Activated CD4-positive, alpha-beta T cell treated with anti-CD3 and anti-CD28 coated beads, Interleukin-10, Interleukin-2, amounts not matched to agents 100 ng/mL and 50 ng/mL, durations not matched to agents 16 hours and 8 hours (primary cell): ENCODE results near the gene PUM1.

Experiments
- DNase-seq: peaks from one replicate; pipeline ENCODE4 v3.0.0-alpha.2; 2020

Gene PUM1

DNA sequence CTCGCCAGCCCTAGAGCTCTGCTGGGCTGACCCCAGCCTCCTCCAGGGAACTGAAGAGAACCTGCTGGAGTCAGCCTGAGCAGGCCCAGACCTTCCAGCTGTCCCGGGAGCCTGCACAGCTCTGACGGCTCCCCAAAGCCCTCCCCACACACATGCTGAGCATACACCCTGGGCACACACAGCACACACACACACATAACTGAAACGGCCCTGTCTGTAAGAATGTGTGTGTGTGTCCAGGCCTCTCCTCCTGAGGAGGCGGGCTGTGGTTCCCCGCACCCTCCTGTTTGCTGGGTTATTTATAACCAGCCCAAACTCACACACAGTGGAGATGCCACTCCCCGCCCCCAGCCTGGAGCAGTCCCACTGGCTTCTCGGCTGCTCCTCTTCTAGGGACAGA lies 177.1 kb downstream of the PUM1 start:
- DNase-seq = no peak

DNA sequence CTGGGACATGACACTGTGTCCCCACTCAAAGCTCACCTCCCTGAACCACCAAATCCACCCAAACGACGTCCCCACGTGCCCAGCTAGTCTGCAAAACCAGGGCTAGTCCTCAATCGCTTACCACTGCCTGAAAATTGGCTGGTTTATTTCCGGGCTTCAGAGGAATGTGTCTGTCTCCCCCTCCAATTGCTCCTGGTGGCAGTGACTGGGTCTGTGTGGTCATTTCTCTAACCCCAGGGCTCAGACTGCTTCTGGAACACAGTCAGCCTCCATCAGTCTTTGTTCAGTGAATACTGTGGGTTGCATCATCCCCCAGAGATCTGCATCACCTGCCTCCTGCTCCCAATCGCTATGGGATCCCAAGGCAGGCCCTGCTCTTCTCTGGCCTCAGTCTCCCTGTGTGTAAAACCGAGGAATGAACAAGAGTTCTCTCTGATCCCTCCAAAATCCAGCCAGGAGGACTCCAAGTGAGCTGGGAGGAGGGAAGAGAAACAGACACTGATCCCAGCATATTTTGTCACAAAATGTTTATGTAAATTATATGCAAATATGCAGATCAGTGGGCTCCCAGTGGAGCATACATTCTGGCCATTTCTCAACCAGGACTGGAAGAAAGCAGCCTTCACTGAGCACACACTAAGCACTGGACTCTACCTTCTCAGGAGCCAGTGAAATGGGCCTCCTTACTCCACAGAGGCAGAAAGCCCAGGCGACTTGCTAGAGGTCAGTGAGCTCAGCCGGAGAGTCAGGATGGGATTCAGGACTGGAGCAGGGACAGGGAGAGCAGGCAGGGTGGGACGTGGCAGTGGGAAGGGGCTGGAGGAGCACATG lies 177.8 kb downstream of the PUM1 start:
- DNase-seq = no peak

DNA sequence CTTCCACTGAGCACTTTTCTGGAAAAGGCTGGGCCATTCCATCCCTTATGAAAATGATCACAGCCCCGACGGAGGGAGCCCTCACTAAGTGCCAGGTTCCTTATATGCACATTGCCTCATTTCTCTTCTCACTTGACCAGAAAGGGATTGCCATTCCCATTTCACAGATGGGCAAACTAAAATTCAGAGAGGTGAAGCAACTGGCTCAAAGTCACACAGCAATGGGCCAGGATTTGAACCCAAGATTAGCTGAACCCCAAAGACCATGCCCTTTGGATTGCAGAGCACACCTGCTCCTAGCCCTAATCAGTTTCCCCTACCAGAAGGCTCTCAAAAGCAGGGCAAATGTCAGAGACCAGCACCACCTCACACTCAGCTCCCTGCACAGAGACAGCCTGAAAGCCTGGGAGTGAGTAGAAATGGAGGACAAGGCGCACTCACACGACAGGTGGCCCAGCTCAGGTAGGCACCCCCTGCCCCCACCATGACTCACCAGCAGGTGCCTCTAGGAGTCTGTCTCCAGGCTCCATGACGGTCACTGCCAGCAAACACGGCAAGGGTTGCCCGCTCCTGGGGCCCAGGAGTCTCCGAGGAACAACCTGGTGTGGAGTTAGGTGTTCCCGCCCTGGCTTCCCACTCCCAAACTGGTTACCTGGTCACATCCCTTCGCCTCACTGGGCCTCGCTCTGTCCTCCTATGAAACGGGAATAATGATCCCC lies 178.6 kb downstream of the PUM1 start:
- DNase-seq = no peak

DNA sequence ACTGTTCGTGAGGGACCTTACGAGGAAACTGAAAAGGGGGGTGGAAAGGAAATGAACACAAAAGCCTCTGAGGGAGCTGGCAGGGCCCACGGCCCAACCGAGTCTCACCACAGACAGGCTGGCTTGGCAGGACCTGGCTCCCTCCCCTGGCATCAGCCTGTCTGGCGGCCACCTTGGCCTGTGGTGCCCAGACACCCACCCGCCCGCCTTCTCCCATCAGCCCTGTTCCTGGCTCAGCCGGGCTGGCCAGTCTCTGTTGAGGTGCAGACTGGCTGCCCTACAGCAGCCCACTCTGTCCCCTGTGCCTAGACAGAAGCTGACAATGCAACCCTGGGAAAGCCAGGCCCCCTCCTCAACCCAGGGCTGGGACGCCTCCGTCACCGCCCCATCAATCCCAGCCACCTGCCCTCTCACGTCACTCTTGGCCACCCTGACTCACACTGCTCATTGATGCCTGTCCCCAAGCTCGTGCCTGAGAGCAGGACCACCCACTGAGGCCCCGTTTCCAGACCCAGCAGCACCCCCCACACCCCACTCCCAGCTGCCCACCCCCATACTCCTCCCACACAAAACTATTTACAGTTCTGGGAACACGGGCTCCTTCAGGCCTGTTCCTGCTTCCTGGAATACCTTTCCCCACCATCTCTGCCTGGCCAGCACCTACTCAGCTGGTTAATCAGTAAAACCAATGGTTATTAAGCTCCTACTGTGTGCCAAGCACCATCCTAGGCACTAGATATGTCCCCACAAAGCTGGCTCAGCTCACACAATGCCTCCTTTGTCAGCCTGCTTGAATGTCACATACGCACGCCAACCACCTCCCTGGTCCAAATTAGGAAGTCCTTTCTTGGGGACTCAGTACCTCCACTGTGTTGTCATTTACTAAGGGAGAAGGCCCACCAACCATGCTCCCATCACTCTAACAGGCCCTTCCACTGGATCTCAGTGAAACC lies 179.7 kb downstream of the PUM1 start:
- no peak for DNase-seq

DNA sequence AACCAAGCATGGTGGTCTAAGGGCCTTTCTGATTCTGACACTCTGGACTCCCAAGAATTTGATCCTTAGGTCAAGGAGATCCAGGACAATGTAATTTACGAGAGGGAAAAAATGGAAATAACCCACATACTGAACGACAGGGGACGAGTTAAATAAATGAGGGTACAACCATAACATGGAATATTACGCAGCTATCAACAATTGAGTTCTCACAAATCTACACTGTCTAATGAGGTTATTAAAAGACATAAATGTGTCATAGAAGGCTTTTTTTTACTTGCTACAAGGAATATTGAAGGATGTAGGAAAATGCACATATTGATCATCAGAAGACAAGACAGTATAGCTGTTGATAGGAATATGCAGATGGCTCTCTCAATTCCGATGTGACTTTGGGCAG lies 180.8 kb downstream of the PUM1 start:
- no peak for DNase-seq

DNA sequence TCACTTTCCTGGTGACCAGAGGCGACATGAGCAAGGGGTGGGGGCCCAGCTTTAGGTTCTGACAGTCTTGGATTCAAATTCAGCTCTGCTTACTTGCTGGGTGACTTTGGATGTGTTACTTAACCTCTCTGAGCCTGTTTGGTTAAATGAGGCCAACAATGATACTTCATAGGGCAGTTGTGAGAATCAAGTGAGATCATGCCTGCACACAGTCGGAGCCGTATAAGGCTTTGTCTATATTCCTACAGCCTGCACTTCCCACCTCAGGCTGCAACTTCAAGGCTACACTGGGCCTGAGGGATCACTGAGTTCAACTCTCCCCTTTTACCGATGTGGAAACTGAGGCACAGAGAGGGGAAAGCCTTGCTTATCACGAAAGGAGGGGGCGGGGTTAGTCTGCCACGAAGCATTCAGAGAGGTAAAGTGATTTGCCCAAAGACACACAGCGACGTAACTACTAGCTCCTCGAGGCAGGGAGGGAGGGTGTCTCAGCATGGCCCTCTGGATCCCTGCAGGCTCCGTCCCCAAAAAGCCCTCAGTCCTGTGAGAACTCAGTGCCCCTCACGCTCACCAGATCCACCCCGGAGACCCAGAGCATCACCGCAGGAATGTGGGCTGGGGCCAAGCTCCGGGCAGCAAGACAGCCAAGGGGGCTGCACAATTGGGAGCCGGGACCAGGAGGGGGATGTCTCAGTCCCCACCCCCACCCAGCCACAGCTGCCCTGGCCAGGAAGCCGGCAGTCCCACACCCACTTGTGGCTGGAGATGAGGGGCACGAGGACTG lies 181.9 kb downstream of the PUM1 start:
- DNase-seq = no peak

DNA sequence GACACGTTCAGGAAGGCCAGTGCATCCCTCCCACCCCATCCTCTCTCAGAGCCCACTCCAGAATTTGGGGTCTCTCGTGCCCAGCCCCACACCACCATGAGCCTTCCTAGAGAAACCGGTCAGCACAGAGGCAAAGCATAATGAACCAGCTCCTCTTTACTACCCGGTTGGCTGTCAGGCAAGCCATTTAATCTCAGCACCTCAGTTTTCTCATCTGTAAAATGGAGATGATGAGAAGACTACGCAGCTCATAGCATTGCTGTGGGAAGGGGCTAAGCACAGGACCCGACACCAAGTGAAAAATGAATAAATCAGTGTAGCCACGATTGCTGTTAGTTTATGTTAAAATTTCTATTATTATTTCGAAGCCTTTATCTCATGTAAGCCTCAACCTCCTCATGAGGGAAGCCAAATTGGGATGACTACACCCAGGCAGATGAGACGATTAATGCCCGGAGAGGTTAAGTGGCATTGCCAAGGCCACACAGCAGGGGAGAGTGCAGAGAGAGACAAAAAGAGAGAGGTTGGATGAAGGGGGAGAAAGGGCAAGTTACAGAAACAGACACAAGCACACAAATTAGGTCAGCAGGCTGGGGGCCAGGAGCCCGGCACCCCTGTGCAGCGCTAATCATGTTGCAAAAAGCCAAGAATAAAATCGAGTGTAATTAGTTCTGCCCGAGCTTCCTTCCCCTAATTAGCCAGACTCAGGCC lies 182.7 kb downstream of the PUM1 start:
- DNase-seq = no peak
